Glutamatergic neuron (in vitro differentiated cells): ENCODE results near the gene HLX. TPM values are rescaled to one million over a fixed set of nuclear protein-coding genes. Genes with fewer than 3 reads are reported as not detected.

ENCODE experiments used
- DNase-seq: peaks from one replicate; pipeline ENCODE4 v3.0.0; 2022
- H3K27ac Mint-ChIP-seq: one replicate; pipeline ENCODE4 v1.8.0; 2020; ENCODE audit warnings: mild to moderate bottlenecking, mixed read lengths, inconsistent platforms; ENCODE audit not compliant: unreplicated experiment
- H3K27me3 Mint-ChIP-seq: one replicate; pipeline ENCODE4 v1.8.0; 2020; ENCODE audit warnings: mild to moderate bottlenecking, moderate library complexity, mixed read lengths, inconsistent platforms; ENCODE audit not compliant: unreplicated experiment
- H3K36me3 Mint-ChIP-seq: one replicate; pipeline ENCODE4 v1.8.0; 2020; ENCODE audit warnings: mild to moderate bottlenecking, mixed read lengths, inconsistent platforms; ENCODE audit not compliant: unreplicated experiment
- H3K4me1 Mint-ChIP-seq: one replicate; pipeline ENCODE4 v1.8.0; 2020; ENCODE audit warnings: mild to moderate bottlenecking, low read depth, mixed read lengths, inconsistent platforms; ENCODE audit not compliant: unreplicated experiment
- H3K4me3 Mint-ChIP-seq: one replicate; pipeline ENCODE4 v1.8.0; 2020; ENCODE audit warnings: mild to moderate bottlenecking, mixed read lengths, inconsistent platforms; ENCODE audit not compliant: unreplicated experiment
- H3K9me3 Mint-ChIP-seq: one replicate; pipeline ENCODE4 v1.8.0; 2020; ENCODE audit warnings: mild to moderate bottlenecking, moderate library complexity, mixed read lengths, inconsistent platforms; ENCODE audit not compliant: unreplicated experiment
- total RNA-seq: library from RNA; stranded (reverse); fragmentation: NEBNext Ultra II Directional; extraction: Animal tissue kit (Norgen Biotek cat#: 25700); gene quantifications from one replicate; pipeline ENCODE4 v1.2.1, GENCODE V29; 2021; ENCODE audit not compliant: unreplicated experiment
- TF ChIP-seq, protein P1 (sequence below): fragments of 200-600 bp; sonication (generic); IDR thresholded peaks from one replicate; pipeline ENCODE4 v1.5.0; 2021; ENCODE audit not compliant: partially characterized antibody, unreplicated experiment

HLX gene
- total RNA-seq, 1 donor from 2014 or later: 0.56 TPM

DNA sequence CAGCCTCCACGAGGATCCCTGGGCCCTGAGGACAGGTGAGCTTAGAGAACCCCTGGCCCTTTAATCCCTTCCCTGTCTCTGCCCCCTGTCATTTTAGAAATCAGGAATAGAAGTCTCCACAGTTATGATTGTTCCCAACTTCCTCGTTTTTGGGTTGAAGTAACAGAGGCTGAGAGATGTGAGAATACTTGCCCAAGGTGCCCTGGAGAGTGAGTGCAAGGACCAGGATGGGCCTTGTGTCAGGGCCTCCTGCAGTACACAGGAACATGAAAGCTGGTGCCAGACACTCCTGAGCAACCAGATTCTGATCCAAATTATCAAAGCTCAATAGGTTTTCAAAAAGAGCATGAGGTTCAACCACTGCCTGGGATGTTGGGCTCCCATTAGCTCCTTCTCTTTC lies 10.1 kb downstream of the HLX start:
- H3K27me3 Mint-ChIP-seq: peaks cover 67% of the 10 kb centered on the region

DNA sequence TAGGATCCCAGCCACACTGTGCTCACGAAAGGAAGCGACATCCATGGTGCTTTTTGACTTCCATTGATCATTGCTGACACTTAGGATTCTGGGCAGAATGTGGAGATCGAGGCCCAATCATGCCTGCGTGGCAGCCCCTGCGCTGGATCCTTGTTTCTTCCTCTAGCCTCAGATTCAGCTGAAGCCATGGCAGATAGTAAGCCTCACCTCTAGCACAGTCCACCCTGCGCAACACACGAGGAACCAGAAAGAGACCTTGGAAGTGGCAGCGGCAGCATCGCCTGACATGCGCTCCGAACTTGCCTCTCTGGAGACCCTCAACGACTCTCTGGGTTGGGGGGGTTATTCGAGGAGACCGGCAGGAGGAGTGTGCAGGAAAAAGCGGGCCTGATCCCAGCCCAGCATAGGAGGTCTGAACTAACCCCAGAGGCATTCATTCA lies 10.6 kb downstream of the HLX start:
- no peak for DNase-seq
- Mint-ChIP-seq H3K36me3 (no peaks in the 10 kb centered on the region), H3K4me3 (no peak overlapping the region), H3K27me3 (peaks cover 64% of the 10 kb centered on the region), H3K27ac (no peak overlapping the region), H3K9me3 (peaks cover 15% of the 10 kb centered on the region), H3K4me1 (peaks cover 8% of the 10 kb centered on the region)
- TF ChIP-seq, protein P1, sequence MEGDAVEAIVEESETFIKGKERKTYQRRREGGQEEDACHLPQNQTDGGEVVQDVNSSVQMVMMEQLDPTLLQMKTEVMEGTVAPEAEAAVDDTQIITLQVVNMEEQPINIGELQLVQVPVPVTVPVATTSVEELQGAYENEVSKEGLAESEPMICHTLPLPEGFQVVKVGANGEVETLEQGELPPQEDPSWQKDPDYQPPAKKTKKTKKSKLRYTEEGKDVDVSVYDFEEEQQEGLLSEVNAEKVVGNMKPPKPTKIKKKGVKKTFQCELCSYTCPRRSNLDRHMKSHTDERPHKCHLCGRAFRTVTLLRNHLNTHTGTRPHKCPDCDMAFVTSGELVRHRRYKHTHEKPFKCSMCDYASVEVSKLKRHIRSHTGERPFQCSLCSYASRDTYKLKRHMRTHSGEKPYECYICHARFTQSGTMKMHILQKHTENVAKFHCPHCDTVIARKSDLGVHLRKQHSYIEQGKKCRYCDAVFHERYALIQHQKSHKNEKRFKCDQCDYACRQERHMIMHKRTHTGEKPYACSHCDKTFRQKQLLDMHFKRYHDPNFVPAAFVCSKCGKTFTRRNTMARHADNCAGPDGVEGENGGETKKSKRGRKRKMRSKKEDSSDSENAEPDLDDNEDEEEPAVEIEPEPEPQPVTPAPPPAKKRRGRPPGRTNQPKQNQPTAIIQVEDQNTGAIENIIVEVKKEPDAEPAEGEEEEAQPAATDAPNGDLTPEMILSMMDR: no peak

More for the DNA sequence above, 10.1 kb downstream of the HLX start:
- no peak for DNase-seq
- TF ChIP-seq, protein P1: no peak
- H3K4me1 Mint-ChIP-seq: peaks cover 11% of the 10 kb centered on the region
- peaks cover 15% of the 10 kb centered on the region for H3K9me3 Mint-ChIP-seq
- no peak overlapping the region for H3K27ac Mint-ChIP-seq
- H3K36me3 Mint-ChIP-seq: no peaks in the 10 kb centered on the region
- H3K4me3 Mint-ChIP-seq: no peak overlapping the region

DNA sequence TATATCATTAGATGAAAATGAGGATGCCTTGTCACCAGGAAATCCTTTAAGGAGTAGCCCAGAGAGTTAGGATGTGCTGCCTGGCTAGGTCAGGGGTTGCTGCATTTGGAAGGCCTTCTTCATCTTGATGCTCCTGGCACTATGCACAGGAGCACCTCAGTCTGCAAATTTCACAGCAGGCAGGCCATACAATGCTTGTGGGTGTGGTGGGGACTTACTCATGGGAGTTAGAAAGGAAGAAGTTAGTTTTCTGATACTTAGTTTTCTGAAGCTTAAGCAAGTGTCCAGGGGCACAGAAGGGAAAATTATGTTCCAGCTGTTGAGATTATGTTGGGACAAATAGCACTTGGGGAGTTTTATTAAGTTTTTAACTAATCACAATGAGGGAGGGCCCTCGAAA lies 11.4 kb downstream of the HLX start:
- Mint-ChIP-seq H3K4me3 (no peak overlapping the region), H3K27me3 (peaks cover 63% of the 10 kb centered on the region), H3K9me3 (peaks cover 15% of the 10 kb centered on the region), H3K36me3 (no peaks in the 10 kb centered on the region), H3K4me1 (peaks cover 9% of the 10 kb centered on the region), H3K27ac (no peak overlapping the region)
- no peak for DNase-seq
- TF ChIP-seq, protein P1: no peak

DNA sequence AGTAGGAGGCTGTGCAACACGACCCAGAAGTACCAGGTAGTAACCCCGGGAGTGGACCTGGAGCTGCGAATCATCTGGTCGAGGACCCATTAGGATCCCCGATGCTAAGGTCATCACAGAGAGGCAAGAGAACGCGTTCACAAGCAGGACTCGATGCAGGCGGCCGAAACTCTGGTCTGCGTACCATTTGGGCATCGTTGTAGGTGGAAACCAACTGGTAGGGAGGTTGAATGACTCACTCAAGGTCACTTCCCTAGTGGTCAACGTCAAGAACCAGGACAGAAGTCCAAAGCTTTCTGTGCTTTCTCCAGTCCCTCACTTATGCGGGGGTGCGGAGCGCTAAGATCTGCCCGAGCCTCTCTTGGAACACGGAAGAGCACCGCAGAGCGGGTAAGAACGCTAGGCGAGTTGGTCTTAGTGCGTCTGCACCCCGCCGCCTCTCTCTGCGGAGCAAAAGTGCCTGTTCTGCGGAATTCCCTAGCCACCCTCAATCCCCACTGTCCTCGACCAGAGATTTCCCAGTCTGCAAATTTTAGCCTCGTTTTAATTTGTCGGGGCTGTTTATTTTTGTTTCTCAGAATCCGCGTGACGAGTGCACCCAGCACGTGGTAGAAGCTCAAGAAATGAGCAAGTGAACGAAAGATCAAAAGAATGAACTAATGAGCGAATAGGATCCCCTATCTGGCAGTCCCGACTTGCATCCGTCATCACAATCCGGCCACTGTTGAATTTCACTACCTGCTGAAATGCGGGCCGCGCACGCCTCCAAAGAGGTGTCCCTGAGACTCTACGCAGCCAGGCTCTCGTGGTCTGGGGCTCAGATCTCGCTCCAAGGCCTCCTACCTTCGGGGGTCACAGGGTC lies 12.2 kb downstream of the HLX start:
- no peak overlapping the region for H3K27ac Mint-ChIP-seq
- TF ChIP-seq, protein P1: no peak
- peak overlapping the region; percentile 16 for H3K4me3 Mint-ChIP-seq

DNA sequence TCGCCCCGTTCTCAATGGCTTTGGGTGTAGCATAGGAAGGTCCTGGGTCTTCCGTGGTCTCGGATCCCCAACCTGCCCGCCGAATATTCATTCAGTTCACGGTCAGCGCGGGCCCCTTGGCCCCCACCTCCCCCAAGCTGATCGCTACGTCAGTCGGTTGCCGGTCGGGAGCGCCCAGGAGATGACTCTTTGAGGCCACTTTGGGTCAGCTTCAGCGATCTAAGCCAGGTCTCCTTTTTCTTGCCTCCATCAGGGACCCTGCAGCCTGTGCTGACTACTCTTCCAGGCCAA lies 12.8 kb downstream of the HLX start:
- Mint-ChIP-seq H3K36me3 (no peaks in the 10 kb centered on the region), H3K27me3 (peaks cover 61% of the 10 kb centered on the region), H3K27ac (no peak overlapping the region), H3K4me3 (peak overlapping the region; percentile 49), H3K4me1 (peaks cover 11% of the 10 kb centered on the region), H3K9me3 (peaks cover 16% of the 10 kb centered on the region)
- TF ChIP-seq, protein P1: no peak
- DNase-seq: no peak

More for the DNA sequence above, 12.2 kb downstream of the HLX start:
- Mint-ChIP-seq H3K27me3 (peaks cover 61% of the 10 kb centered on the region), H3K9me3 (peaks cover 16% of the 10 kb centered on the region), H3K36me3 (no peaks in the 10 kb centered on the region), H3K4me1 (peaks cover 11% of the 10 kb centered on the region)
- no peak for DNase-seq
